ENCODE data around the gene COPZ1. TPM values are rescaled to one million over a fixed set of nuclear protein-coding genes. Genes with fewer than 3 reads are reported as not detected.

The COPZ1 gene
- total and polyA plus RNA-seq, 2 donors (not counting 1 experiment from before 2014, with no cell fraction given), result 97.9 to 305 TPM

GRCh38 chr12:54299515-54300224, 25.3 kb upstream of the COPZ1 start:
- H3K4me1 ChIP-seq (ENCODE audit: control insufficient read depth, extremely low read depth, insufficient read depth, low read length), result peaks cover 16% of the 10 kb centered on the region
- no peak overlapping the region for H3K9ac ChIP-seq (ENCODE audit: insufficient read depth, low read length)
- TF ChIP-seq CTCF (conservative IDR thresholded peaks at IDR 0.05 in 1 of 2, IDR thresholded peaks at IDR 0.05 in 1 of 2; ENCODE audit: low read depth in 1 of 2, low read length in 2 of 2) (no peak), EZH2 (IDR thresholded peaks at IDR 0.05; ENCODE audit: low read length, missing control alignments) (peak; percentile 37)
- no peaks in the 10 kb centered on the region for H4K20me1 ChIP-seq (ENCODE audit: control insufficient read depth, extremely low read depth, insufficient read depth, low read length)
- no peak overlapping the region for H3K27ac ChIP-seq (ENCODE audit: insufficient read depth, low read length)
- no peak overlapping the region for H2AFZ ChIP-seq (ENCODE audit: low read length)
- no peak overlapping the region for H3K4me3 ChIP-seq (replicated peaks in 1 of 4; ENCODE audit: control extremely low read depth in 1 of 4, insufficient read depth in 1 of 4, low read depth in 3 of 4, low read length in 4 of 4)
- DNase-seq (ENCODE audit: low read depth in 2 of 2), result no peak
- H3K9me3 ChIP-seq (ENCODE audit: control insufficient read depth, insufficient read depth, low read depth, low read length), result no peaks in the 10 kb centered on the region
- H3K27me3 ChIP-seq (ENCODE audit: control insufficient read depth, insufficient read depth, low read length), result peaks cover 38% of the 10 kb centered on the region
- no peaks in the 10 kb centered on the region for H3K79me2 ChIP-seq (ENCODE audit: control insufficient read depth, insufficient read depth, low read length)
- no peak overlapping the region for H3K4me2 ChIP-seq (ENCODE audit: extremely low read depth, insufficient read depth, low read length)
- H3K36me3 ChIP-seq (ENCODE audit: control insufficient read depth, insufficient read depth, low read length), result no peaks in the 10 kb centered on the region

GRCh38 chr12:54300225-54300731, 24.7 kb upstream of the COPZ1 start:
- Histone ChIP-seq H3K9ac (ENCODE audit: insufficient read depth, low read length) (no peak overlapping the region), H3K9me3 (ENCODE audit: control insufficient read depth, insufficient read depth, low read depth, low read length) (no peaks in the 10 kb centered on the region), H3K4me3 (replicated peaks in 1 of 4; ENCODE audit: control extremely low read depth in 1 of 4, insufficient read depth in 1 of 4, low read depth in 3 of 4, low read length in 4 of 4) (peak overlapping the region in 2 of 4 experiments; percentile 26 to 44), H3K4me1 (ENCODE audit: control insufficient read depth, extremely low read depth, insufficient read depth, low read length) (peaks cover 16% of the 10 kb centered on the region), H2AFZ (ENCODE audit: low read length) (no peak overlapping the region), H3K4me2 (ENCODE audit: extremely low read depth, insufficient read depth, low read length) (no peak overlapping the region), H3K27ac (ENCODE audit: insufficient read depth, low read length) (no peak overlapping the region), H3K79me2 (ENCODE audit: control insufficient read depth, insufficient read depth, low read length) (no peaks in the 10 kb centered on the region), H3K36me3 (ENCODE audit: control insufficient read depth, insufficient read depth, low read length) (no peaks in the 10 kb centered on the region), H4K20me1 (ENCODE audit: control insufficient read depth, extremely low read depth, insufficient read depth, low read length) (no peaks in the 10 kb centered on the region), H3K27me3 (ENCODE audit: control insufficient read depth, insufficient read depth, low read length) (peaks cover 38% of the 10 kb centered on the region)
- TF ChIP-seq EZH2 (IDR thresholded peaks at IDR 0.05; ENCODE audit: low read length, missing control alignments), result no peak
- DNase-seq (ENCODE audit: low read depth in 2 of 2), result no peak

- DNase-seq (ENCODE audit: low read depth in 2 of 2), result peak; percentile 68 to 83
- Histone ChIP-seq H3K27me3 (ENCODE audit: control insufficient read depth, insufficient read depth, low read length) (peaks cover 38% of the 10 kb centered on the region), H3K9me3 (ENCODE audit: control insufficient read depth, insufficient read depth, low read depth, low read length) (no peaks in the 10 kb centered on the region), H4K20me1 (ENCODE audit: control insufficient read depth, extremely low read depth, insufficient read depth, low read length) (no peaks in the 10 kb centered on the region), H3K4me1 (ENCODE audit: control insufficient read depth, extremely low read depth, insufficient read depth, low read length) (peaks cover 16% of the 10 kb centered on the region), H3K9ac (ENCODE audit: insufficient read depth, low read length) (no peak within 1 kb of the TSS), H3K27ac (ENCODE audit: insufficient read depth, low read length) (no peak within 1 kb of the TSS), H3K4me3 (replicated peaks in 1 of 4; ENCODE audit: control extremely low read depth in 1 of 4, insufficient read depth in 1 of 4, low read depth in 3 of 4, low read length in 4 of 4) (peak within 1 kb of the TSS in 3 of 4 experiments; percentile 14 to 44 (median 26)), H3K36me3 (ENCODE audit: control insufficient read depth, insufficient read depth, low read length) (no peaks in the 10 kb centered on the region), H3K4me2 (ENCODE audit: extremely low read depth, insufficient read depth, low read length) (peak within 1 kb of the TSS; percentile 78), H3K79me2 (ENCODE audit: control insufficient read depth, insufficient read depth, low read length) (no peaks in the 10 kb centered on the region), H2AFZ (ENCODE audit: low read length) (peak within 1 kb of the TSS; percentile 55)
- TF ChIP-seq EZH2 (IDR thresholded peaks at IDR 0.05; ENCODE audit: low read length, missing control alignments) (no peak), CTCF (conservative IDR thresholded peaks at IDR 0.05 in 1 of 2, IDR thresholded peaks at IDR 0.05 in 1 of 2; ENCODE audit: low read depth in 1 of 2, low read length in 2 of 2) (peak in 1 of 2 donors; percentile 16)
Observed at GRCh38 chr12:54300732-54301427, 24.1 kb upstream of the COPZ1 start, which contains the start of gene NFE2. TSS of gene NFE2 (minus strand) at chr12:54301015. CDS start at chr12:54295248, 5,767 bp downstream.
